Measurements from ENCODE around the gene PSMB11. TPM values are rescaled to one million over a fixed set of nuclear protein-coding genes. Genes with fewer than 3 reads are reported as not detected.
A peak's percentile ranks its signal among the peaks of the same experiment; 100 is the strongest.
"Not testable (repeated sequence)": the region's sequence is repeated elsewhere in the genome, so short reads cannot be mapped to it uniquely, and the experiment has no call there.

Gene PSMB11
- total RNA-seq, result under 1 TPM in 6 of 8 experiments, not detected in 2; 0.05 to 0.76 (median 0.17) TPM

GRCh38 chr14:23042162-23042965 is at the start of gene PSMB11:
Gene PSMB11 (plus strand): TSS chr14:23042212. CDS start chr14:23042226, 14 bp downstream.
- Histone ChIP-seq H3K4me1 (replicated peaks in 1 of 2) (no peaks in the 10 kb centered on the region), H3K4me3 (no peak within 1 kb of the TSS), H3K27ac (no peak within 1 kb of the TSS)
- WGBS, 10 experiments, result 90 to 97% (median 93%) methylated on average over 3 to 20 of the region's 36 CpGs; no CpG with 5 or more reads in 6 of the 10 experiments
- in situ Hi-C loops (cut with MboI; ENCODE audit: low pct_unique_long_range_greater_than_20kb in 2 of 9, low sequenced_read_pairs in 9 of 9, unreplicated experiment in 9 of 9), result no loop called here
- no peak for ATAC-seq (replicated peaks in 6 of 8)

- Histone ChIP-seq H3K4me3 (no peak overlapping the region), H3K4me1 (replicated peaks in 1 of 2) (peaks cover 22 to 27% of the 10 kb centered on the region in 2 donors), H3K27ac (no peak overlapping the region)
- ATAC-seq (replicated peaks in 6 of 8), result no peak
- in situ Hi-C loops (cut with MboI; ENCODE audit: low pct_unique_long_range_greater_than_20kb in 2 of 9, low sequenced_read_pairs in 9 of 9, unreplicated experiment in 9 of 9), result loop anchor here in 4 of 9 experiments (10.0 kb wide), 1 partner anchor 61 kb away; the partner anchor contains the start of gene CDH24 (in 4 of the 4)
Measured at GRCh38 chr14:22993517-22993916, 48.5 kb upstream of the PSMB11 start.

GRCh38 chr14:22994762-22995275 is 47.2 kb upstream of the PSMB11 start:
- in situ Hi-C loops (cut with MboI; ENCODE audit: low pct_unique_long_range_greater_than_20kb in 2 of 9, low sequenced_read_pairs in 9 of 9, unreplicated experiment in 9 of 9), result loop anchor here in 4 of 9 experiments (10.0 kb wide), 1 partner anchor 60 kb away; the partner anchor contains the start of gene CDH24 (in 4 of the 4)
- H3K4me3 ChIP-seq, result no peak overlapping the region
- WGBS, 10 experiments, result 0 to 21% (median 3%) methylated on average over 2 to 3 of the region's 4 CpGs; no CpG with 5 or more reads in 4 of the 10 experiments
- no peak overlapping the region for H3K27ac ChIP-seq
- peaks cover 22 to 33% of the 10 kb centered on the region in 2 donors for H3K4me1 ChIP-seq (replicated peaks in 1 of 2)
- ATAC-seq (replicated peaks in 6 of 8), result peak in 6 of 8 experiments; percentile 28 to 97 (median 58)

GRCh38 chr14:22995889-22996625 is 46.0 kb upstream of the PSMB11 start:
- Histone ChIP-seq H3K27ac (no peak overlapping the region), H3K4me1 (replicated peaks in 1 of 2) (peaks cover 22 to 34% of the 10 kb centered on the region in 2 donors), H3K4me3 (no peak overlapping the region)
- in situ Hi-C loops (cut with MboI; ENCODE audit: low pct_unique_long_range_greater_than_20kb in 2 of 9, low sequenced_read_pairs in 9 of 9, unreplicated experiment in 9 of 9), result loop anchor here in 4 of 9 experiments (10.0 kb wide), 1 partner anchor 59 kb away; the partner anchor contains the start of gene CDH24 (in 4 of the 4)
- WGBS, 10 experiments, result 80 to 100% (median 96%) methylated on average over 1 to 6 of the region's 9 CpGs; no CpG with 5 or more reads in 2 of the 10 experiments
- ATAC-seq (replicated peaks in 6 of 8), result peak in 3 of 8 experiments; percentile 12 to 81 (median 36)

GRCh38 chr14:22996768-22997654 is 45.0 kb upstream of the PSMB11 start:
- WGBS, 10 experiments, result 45 to 90% (median 80%) methylated on average over 1 to 4 of the region's 11 CpGs; no CpG with 5 or more reads in 3 of the 10 experiments
- Histone ChIP-seq H3K27ac (peak overlapping the region; percentile 67 to 84), H3K4me1 (replicated peaks in 1 of 2) (peaks cover 22 to 34% of the 10 kb centered on the region in 2 donors), H3K4me3 (peak overlapping the region in 2 of 5 donors; percentile 8 to 13)
- in situ Hi-C loops (cut with MboI; ENCODE audit: low pct_unique_long_range_greater_than_20kb in 2 of 9, low sequenced_read_pairs in 9 of 9, unreplicated experiment in 9 of 9), result loop anchor here in 4 of 9 experiments (10.0 kb wide), 1 partner anchor 58 kb away; the partner anchor contains the start of gene CDH24 (in 4 of the 4)
- ATAC-seq (replicated peaks in 6 of 8), result peak in 5 of 8 experiments; percentile 54 to 86 (median 82)

GRCh38 chr14:22997676-22998323 is 44.2 kb upstream of the PSMB11 start:
- no peak overlapping the region for H3K4me3 ChIP-seq
- H3K4me1 ChIP-seq (replicated peaks in 1 of 2), result peaks cover 22 to 34% of the 10 kb centered on the region in 2 donors
- peak in 1 of 8 experiments; percentile 2 for ATAC-seq (replicated peaks in 6 of 8)
- H3K27ac ChIP-seq, result peak overlapping the region in 1 of 2 donors; percentile 84
- in situ Hi-C loops (cut with MboI; ENCODE audit: low pct_unique_long_range_greater_than_20kb in 2 of 9, low sequenced_read_pairs in 9 of 9, unreplicated experiment in 9 of 9), result loop anchor here in 4 of 9 experiments (10.0 kb wide), 1 partner anchor 57 kb away; the partner anchor contains the start of gene CDH24 (in 4 of the 4)
- 48 to 100% (median 68%) methylated on average over 1 to 9 of the region's 9 CpGs for WGBS, 10 experiments

- WGBS, 10 experiments, result 70 to 100% (median 82%) methylated on average over 1 to 5 of the region's 16 CpGs; no CpG with 5 or more reads in 1 of the 10 experiments
- H3K4me3 ChIP-seq, result no peak overlapping the region
- no peak for ATAC-seq (replicated peaks in 6 of 8)
- in situ Hi-C loops (cut with MboI; ENCODE audit: low pct_unique_long_range_greater_than_20kb in 2 of 9, low sequenced_read_pairs in 9 of 9, unreplicated experiment in 9 of 9), result loop anchor here in 4 of 9 experiments (10.0 kb wide), 1 partner anchor 56 kb away; the partner anchor contains the start of gene CDH24 (in 4 of the 4)
- H3K27ac ChIP-seq, result peak overlapping the region in 1 of 2 donors; percentile 84
- H3K4me1 ChIP-seq (replicated peaks in 1 of 2), result peaks cover 22 to 34% of the 10 kb centered on the region in 2 donors
Measured at GRCh38 chr14:22998329-22999012, 43.5 kb upstream of the PSMB11 start.

GRCh38 chr14:23000860-23001259 is 41.2 kb upstream of the PSMB11 start:
- H3K27ac ChIP-seq, result no peak overlapping the region
- in situ Hi-C loops (cut with MboI; ENCODE audit: low pct_unique_long_range_greater_than_20kb in 2 of 9, low sequenced_read_pairs in 9 of 9, unreplicated experiment in 9 of 9), result no loop called here
- ATAC-seq (replicated peaks in 6 of 8), result no peak
- no peak overlapping the region for H3K4me3 ChIP-seq
- 83 to 100% (median 95%) methylated on average over 1 to 2 of the region's 2 CpGs; no CpG with 5 or more reads in 1 of the 10 experiments for WGBS, 10 experiments
- H3K4me1 ChIP-seq (replicated peaks in 1 of 2), result peaks cover 25 to 37% of the 10 kb centered on the region in 2 donors

- Histone ChIP-seq H3K4me1 (replicated peaks in 1 of 2) (peaks cover 17 to 28% of the 10 kb centered on the region in 2 donors), H3K4me3 (no peak overlapping the region), H3K27ac (no peak overlapping the region)
- in situ Hi-C loops (cut with MboI; ENCODE audit: low pct_unique_long_range_greater_than_20kb in 2 of 9, low sequenced_read_pairs in 9 of 9, unreplicated experiment in 9 of 9), result no loop called here
- WGBS, 10 experiments, result 79 to 100% (median 100%) methylated on average over 1 to 3 of the region's 3 CpGs; no CpG with 5 or more reads in 2 of the 10 experiments
- ATAC-seq (replicated peaks in 6 of 8), result no peak
Measured at GRCh38 chr14:23002592-23002991, 39.4 kb upstream of the PSMB11 start.

GRCh38 chr14:23004274-23004673 is 37.7 kb upstream of the PSMB11 start:
- 93 to 100% (median 100%) methylated on average over 1 to 4 of the region's 4 CpGs; no CpG with 5 or more reads in 5 of the 10 experiments for WGBS, 10 experiments
- H3K27ac ChIP-seq; H3K4me3 ChIP-seq; in situ Hi-C loops (cut with MboI; ENCODE audit: low pct_unique_long_range_greater_than_20kb in 2 of 9, low sequenced_read_pairs in 9 of 9, unreplicated experiment in 9 of 9); ATAC-seq (replicated peaks in 6 of 8): not testable (repeated sequence)
- H3K4me1 ChIP-seq (replicated peaks in 1 of 2), result peaks cover 22 to 31% of the 10 kb centered on the region in 2 donors

Measured in motor neuron (in vitro differentiated cells).